ENCODE data around the gene RNF26.

DNA sequence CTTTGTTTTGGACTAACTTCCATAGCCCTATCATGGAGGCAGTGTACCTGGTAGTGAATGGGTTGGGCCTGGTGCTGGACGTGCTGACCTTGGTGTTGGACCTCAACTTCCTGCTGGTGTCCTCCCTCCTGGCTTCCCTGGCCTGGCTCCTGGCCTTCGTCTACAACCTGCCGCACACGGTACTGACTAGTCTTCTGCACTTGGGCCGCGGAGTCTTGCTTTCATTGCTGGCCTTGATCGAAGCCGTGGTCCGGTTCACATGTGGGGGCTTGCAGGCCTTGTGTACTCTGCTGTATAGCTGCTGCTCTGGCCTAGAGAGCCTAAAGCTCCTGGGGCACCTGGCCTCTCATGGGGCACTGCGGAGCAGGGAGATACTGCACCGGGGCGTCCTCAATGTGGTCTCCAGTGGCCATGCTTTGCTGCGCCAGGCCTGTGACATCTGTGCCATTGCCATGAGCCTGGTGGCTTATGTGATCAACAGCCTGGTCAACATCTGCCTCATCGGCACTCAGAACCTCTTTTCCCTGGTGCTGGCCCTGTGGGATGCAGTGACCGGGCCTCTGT, 846 bp downstream of the RNF26 start:
- TF ChIP-seq, protein P1, sequence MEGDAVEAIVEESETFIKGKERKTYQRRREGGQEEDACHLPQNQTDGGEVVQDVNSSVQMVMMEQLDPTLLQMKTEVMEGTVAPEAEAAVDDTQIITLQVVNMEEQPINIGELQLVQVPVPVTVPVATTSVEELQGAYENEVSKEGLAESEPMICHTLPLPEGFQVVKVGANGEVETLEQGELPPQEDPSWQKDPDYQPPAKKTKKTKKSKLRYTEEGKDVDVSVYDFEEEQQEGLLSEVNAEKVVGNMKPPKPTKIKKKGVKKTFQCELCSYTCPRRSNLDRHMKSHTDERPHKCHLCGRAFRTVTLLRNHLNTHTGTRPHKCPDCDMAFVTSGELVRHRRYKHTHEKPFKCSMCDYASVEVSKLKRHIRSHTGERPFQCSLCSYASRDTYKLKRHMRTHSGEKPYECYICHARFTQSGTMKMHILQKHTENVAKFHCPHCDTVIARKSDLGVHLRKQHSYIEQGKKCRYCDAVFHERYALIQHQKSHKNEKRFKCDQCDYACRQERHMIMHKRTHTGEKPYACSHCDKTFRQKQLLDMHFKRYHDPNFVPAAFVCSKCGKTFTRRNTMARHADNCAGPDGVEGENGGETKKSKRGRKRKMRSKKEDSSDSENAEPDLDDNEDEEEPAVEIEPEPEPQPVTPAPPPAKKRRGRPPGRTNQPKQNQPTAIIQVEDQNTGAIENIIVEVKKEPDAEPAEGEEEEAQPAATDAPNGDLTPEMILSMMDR (IDR thresholded peaks at IDR 0.05; ENCODE audit: low read length), result no peak
- TF ChIP-seq EZH2 (IDR thresholded peaks at IDR 0.05; ENCODE audit: borderline replicate concordance, low read length), result no peak

Data from OCI-LY1 (cell line).